RWPE1 (cell line): ENCODE results near the gene CRACR2B.

Source experiments
- CTCF ChIA-PET: fragments of 350-600 bp; sonication (Branson Sonifier 250); formaldehyde crosslinking; extraction: SDS; loops from one replicate; lab custom pipeline; 2021; lab: Yijun Ruan, JAX
- POLR2A ChIA-PET: fragments of 400-600 bp; formaldehyde crosslinking; extraction: SDS; loops from one replicate; lab custom pipeline; 2020; ENCODE audit warnings: antibody characterized with exemption; ENCODE audit not compliant: low non-redundant PET; lab: Yijun Ruan, JAX
- DNase-seq: peaks from one replicate; pipeline ENCODE4 v3.0.0; 2012; ENCODE audit warnings: low spot score
- H3K27ac ChIP-seq: fragments of 450-650 bp; 2 replicates; pipeline ENCODE4 v1.5.1; 2017
- CTCF ChIP-seq: fragments of 450-650 bp; conservative IDR thresholded peaks from 2 replicates; pipeline ENCODE4 v1.5.1; 2017; ENCODE audit warnings: low read depth, mild to moderate bottlenecking

Gene CRACR2B

GRCh38 chr11:794766-795633 is 32.7 kb upstream of the CRACR2B start:
- H3K27ac ChIP-seq, result peak overlapping the region; percentile 96
- no peak for TF ChIP-seq CTCF
- CTCF ChIA-PET, result no interaction called here
- POLR2A ChIA-PET, result no interaction called here
- no peak for DNase-seq

GRCh38 chr11:795634-796564 is 31.8 kb upstream of the CRACR2B start:
- peak; percentile 83 for DNase-seq
- POLR2A ChIA-PET, result no interaction called here
- CTCF ChIA-PET, result interaction anchor here (0.6 to 1.3 kb wide), 2 partner anchors 12 to 72 kb away, joined by 3 read pairs; no protein-coding TSS in a partner anchor
- H3K27ac ChIP-seq, result peak overlapping the region; percentile 96
- TF ChIP-seq CTCF, result no peak

- H3K27ac ChIP-seq, result peak overlapping the region; percentile 96
- no peak for DNase-seq
- ChIA-PET POLR2A (interaction anchor here (0.5 kb wide), 1 partner anchor 16 kb away, joined by 4 read pairs; no protein-coding TSS in a partner anchor), CTCF (interaction anchor here (0.6 to 1.3 kb wide), 3 partner anchors 13 to 255 kb away, joined by 3 read pairs; no protein-coding TSS in a partner anchor)
- no peak for TF ChIP-seq CTCF
Observed at GRCh38 chr11:796565-797295, 31.0 kb upstream of the CRACR2B start.

- peak overlapping the region; percentile 96 for H3K27ac ChIP-seq
- TF ChIP-seq CTCF, result no peak
- peak; percentile 76 for DNase-seq
- CTCF ChIA-PET, result interaction anchor here (0.8 to 1.3 kb wide), 3 partner anchors 13 to 254 kb away, joined by 3 read pairs; no protein-coding TSS in a partner anchor
- POLR2A ChIA-PET, result interaction anchor here (0.5 kb wide), 1 partner anchor 16 kb away, joined by 4 read pairs; no protein-coding TSS in a partner anchor
Observed at GRCh38 chr11:797296-798092, 30.2 kb upstream of the CRACR2B start.

GRCh38 chr11:798093-798713 is 29.5 kb upstream of the CRACR2B start, which contains the start of gene SLC25A22:
SLC25A22 (minus strand) TSS chr11:798281; CDS start chr11:795006, 3,275 bp downstream.
- peak; percentile 93 for TF ChIP-seq CTCF
- ChIA-PET POLR2A (no interaction called here), CTCF (interaction anchor here (0.8 kb wide), 1 partner anchor 18 kb away, joined by 3 read pairs; no protein-coding TSS in a partner anchor)
- peak; percentile 84 for DNase-seq
- H3K27ac ChIP-seq, result peak within 1 kb of the TSS; percentile 96
